GM12865 (cell line): ENCODE measurements around the gene NWD2.

Experiments used
- DNase-seq: peaks from one replicate; pipeline ENCODE4 v3.0.0; 2010; ENCODE audit warnings: low read depth
- H3K4me3 ChIP-seq: 2 replicates; pipeline ENCODE4 v1.5.1; 2011; ENCODE audit warnings: mild to moderate bottlenecking, low read depth, low read length, control low read depth
- CTCF ChIP-seq: IDR thresholded peaks from 2 replicates; pipeline ENCODE4 v1.5.1; 2011; ENCODE audit warnings: low read length, control low read depth, low read depth, inconsistent platforms; ENCODE audit not compliant: insufficient read depth; ENCODE audit errors: missing control alignments

NWD2 gene

GRCh38 chr4:37463033-37463856 is 218.7 kb downstream of the NWD2 start:
- H3K4me3 ChIP-seq: no peak overlapping the region
- no peak for DNase-seq
- no peak for TF ChIP-seq CTCF

GRCh38 chr4:37464373-37465128 is 220.0 kb downstream of the NWD2 start:
- DNase-seq: no peak
- TF ChIP-seq CTCF: no peak
- H3K4me3 ChIP-seq: no peak overlapping the region

- TF ChIP-seq CTCF: no peak
- DNase-seq: no peak
- no peak overlapping the region for H3K4me3 ChIP-seq
Observed at GRCh38 chr4:37465296-37465695, 220.8 kb downstream of the NWD2 start.

- no peak for TF ChIP-seq CTCF
- H3K4me3 ChIP-seq: no peak overlapping the region
- DNase-seq: no peak
Observed at GRCh38 chr4:37465845-37466244, 221.3 kb downstream of the NWD2 start.

- TF ChIP-seq CTCF: no peak
- no peak overlapping the region for H3K4me3 ChIP-seq
- no peak for DNase-seq
Observed at GRCh38 chr4:37467223-37467622, 222.7 kb downstream of the NWD2 start.

- H3K4me3 ChIP-seq: no peak overlapping the region
- no peak for TF ChIP-seq CTCF
- DNase-seq: no peak
Observed at GRCh38 chr4:37467824-37468223, 223.3 kb downstream of the NWD2 start.
